Measurements from ENCODE around the gene INPP5D.

Gene INPP5D

GRCh38 chr2:233168919-233169318 is 108.8 kb downstream of the INPP5D start:
- ATAC-seq: no peak
- TF ChIP-seq POU6F1 (CRISPR knock-in tag; IDR thresholded peaks at IDR 0.05; ENCODE audit: borderline replicate concordance, low read depth) (no peak), ISL1 (CRISPR knock-in tag; IDR thresholded peaks at IDR 0.05) (no peak), RARB (CRISPR knock-in tag; IDR thresholded peaks at IDR 0.05) (no peak), ZNF565 (CRISPR knock-in tag; conservative IDR thresholded peaks at IDR 0.05; ENCODE audit: low read depth) (no peak), ZFP3 (CRISPR knock-in tag; IDR thresholded peaks at IDR 0.05) (no peak)

GRCh38 chr2:233171344-233171743 is 111.2 kb downstream of the INPP5D start:
- no peak for ATAC-seq
- TF ChIP-seq ARNTL (CRISPR knock-in tag; IDR thresholded peaks at IDR 0.05; ENCODE audit: borderline replicate concordance, low read depth): no peak
- no peak for TF ChIP-seq CSRNP3 (CRISPR knock-in tag; IDR thresholded peaks at IDR 0.05)
- TF ChIP-seq ZC3H10 (CRISPR knock-in tag; IDR thresholded peaks at IDR 0.05): no peak
- no peak for TF ChIP-seq ZNF565 (CRISPR knock-in tag; conservative IDR thresholded peaks at IDR 0.05; ENCODE audit: low read depth)
- TF ChIP-seq CREB5 (CRISPR knock-in tag; IDR thresholded peaks at IDR 0.05; ENCODE audit: low read depth): no peak
- no peak for TF ChIP-seq ISL1 (CRISPR knock-in tag; IDR thresholded peaks at IDR 0.05)
- no peak for TF ChIP-seq TSHZ2 (CRISPR knock-in tag; IDR thresholded peaks at IDR 0.05)
- TF ChIP-seq TOX (CRISPR knock-in tag; IDR thresholded peaks at IDR 0.05; ENCODE audit: borderline replicate concordance): no peak
- no peak for TF ChIP-seq ZNF8 (CRISPR knock-in tag; IDR thresholded peaks at IDR 0.05)
- no peak for TF ChIP-seq OSR1 (CRISPR knock-in tag; IDR thresholded peaks at IDR 0.05)
- TF ChIP-seq GLIS3 (CRISPR knock-in tag; IDR thresholded peaks at IDR 0.05): no peak
- no peak for TF ChIP-seq ESRRG (CRISPR knock-in tag; IDR thresholded peaks at IDR 0.05)
- TF ChIP-seq ZNF70 (CRISPR knock-in tag; IDR thresholded peaks at IDR 0.05): no peak
- no peak for TF ChIP-seq BACH2 (CRISPR knock-in tag; IDR thresholded peaks at IDR 0.05; ENCODE audit: borderline replicate concordance)
- no peak for TF ChIP-seq CSDC2 (CRISPR knock-in tag; IDR thresholded peaks at IDR 0.05)
- TF ChIP-seq ZFP3 (CRISPR knock-in tag; IDR thresholded peaks at IDR 0.05): no peak
- TF ChIP-seq SNAI2 (CRISPR knock-in tag; IDR thresholded peaks at IDR 0.05): no peak

- TF ChIP-seq TOX (CRISPR knock-in tag; IDR thresholded peaks at IDR 0.05; ENCODE audit: borderline replicate concordance): no peak
- no peak for TF ChIP-seq CREB5 (CRISPR knock-in tag; IDR thresholded peaks at IDR 0.05; ENCODE audit: low read depth)
- TF ChIP-seq CSDC2 (CRISPR knock-in tag; IDR thresholded peaks at IDR 0.05): no peak
- no peak for TF ChIP-seq GLIS3 (CRISPR knock-in tag; IDR thresholded peaks at IDR 0.05)
- TF ChIP-seq ZNF565 (CRISPR knock-in tag; conservative IDR thresholded peaks at IDR 0.05; ENCODE audit: low read depth): no peak
- no peak for ATAC-seq
Measured at GRCh38 chr2:233173115-233173514, 113.0 kb downstream of the INPP5D start.

GRCh38 chr2:233174137-233174536 is 114.0 kb downstream of the INPP5D start:
- ATAC-seq: no peak

More at GRCh38 chr2:233174137-233174536, 114.0 kb downstream of the INPP5D start:
- TF ChIP-seq ZFP3 (CRISPR knock-in tag; IDR thresholded peaks at IDR 0.05) (no peak), OSR1 (CRISPR knock-in tag; IDR thresholded peaks at IDR 0.05) (no peak), SNAI2 (CRISPR knock-in tag; IDR thresholded peaks at IDR 0.05) (no peak), RARB (CRISPR knock-in tag; IDR thresholded peaks at IDR 0.05) (no peak), ARNTL (CRISPR knock-in tag; IDR thresholded peaks at IDR 0.05; ENCODE audit: borderline replicate concordance, low read depth) (no peak), TOX (CRISPR knock-in tag; IDR thresholded peaks at IDR 0.05; ENCODE audit: borderline replicate concordance) (no peak), ZNF565 (CRISPR knock-in tag; conservative IDR thresholded peaks at IDR 0.05; ENCODE audit: low read depth) (no peak), ISL1 (CRISPR knock-in tag; IDR thresholded peaks at IDR 0.05) (no peak), POU6F1 (CRISPR knock-in tag; IDR thresholded peaks at IDR 0.05; ENCODE audit: borderline replicate concordance, low read depth) (no peak), GLIS3 (CRISPR knock-in tag; IDR thresholded peaks at IDR 0.05) (no peak), TCF4 (CRISPR knock-in tag; IDR thresholded peaks at IDR 0.05; ENCODE audit: borderline replicate concordance) (no peak), ZNF8 (CRISPR knock-in tag; IDR thresholded peaks at IDR 0.05) (no peak), PPARA (CRISPR knock-in tag; IDR thresholded peaks at IDR 0.05; ENCODE audit: borderline replicate concordance) (no peak), BACH2 (CRISPR knock-in tag; IDR thresholded peaks at IDR 0.05; ENCODE audit: borderline replicate concordance) (no peak), CSDC2 (CRISPR knock-in tag; IDR thresholded peaks at IDR 0.05) (no peak), CREB5 (CRISPR knock-in tag; IDR thresholded peaks at IDR 0.05; ENCODE audit: low read depth) (no peak)

Measured in SK-N-SH treated with all-trans-retinoic acid at 6 μM for 48 hours (cell line).